ENCODE data around the gene REV3L.
"Not testable (repeated sequence)": the region's sequence is repeated elsewhere in the genome, so short reads cannot be mapped to it uniquely, and the experiment has no call there.

Gene REV3L

DNA sequence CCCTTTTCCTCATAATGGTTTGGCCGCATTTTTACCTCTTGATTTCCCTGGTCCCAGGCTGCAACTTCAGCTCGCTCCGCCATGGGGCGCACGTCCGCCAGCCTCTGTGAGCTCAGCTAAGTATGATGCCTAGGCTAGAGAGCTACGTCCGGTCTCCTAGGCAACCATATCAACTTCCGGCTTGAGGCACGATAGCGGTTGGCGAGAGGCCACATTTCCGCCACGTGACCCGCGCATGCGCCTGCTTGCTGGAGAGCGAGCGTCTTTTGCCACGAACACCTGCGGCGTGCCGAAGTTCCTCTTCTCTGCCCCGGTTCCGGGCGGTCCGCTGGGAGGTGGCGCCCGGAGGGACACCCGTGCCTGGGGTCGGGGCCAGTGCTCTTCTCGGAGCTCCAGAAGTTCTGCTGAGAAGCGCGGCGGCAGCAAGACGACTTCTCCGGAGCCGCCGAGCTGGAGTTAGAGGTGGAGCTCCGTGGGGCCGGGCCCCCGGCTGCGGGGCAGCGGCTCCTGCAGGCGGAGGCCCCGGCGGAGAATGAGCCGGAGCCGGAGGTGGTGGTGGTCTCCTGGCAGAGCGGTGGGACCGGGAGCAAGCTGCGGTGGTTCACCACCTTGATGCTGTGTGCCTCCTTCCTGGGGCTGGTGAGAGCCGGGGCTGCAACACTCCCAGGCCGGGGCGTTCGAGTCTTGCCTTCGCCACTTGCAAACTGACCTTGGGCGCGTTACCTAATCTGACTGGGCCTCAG, 223.8 kb downstream of the REV3L start:
- H3K4me1 ChIP-seq (ENCODE audit: control insufficient read depth, insufficient read depth, low read length, poor library complexity, severe bottlenecking), result peaks cover 3% of the 10 kb centered on the region
- H3K4me3 ChIP-seq (ENCODE audit: insufficient read depth, low read depth, low read length, poor library complexity, severe bottlenecking), result peak overlapping the region; percentile 54
- H3K36me3 ChIP-seq (ENCODE audit: control insufficient read depth, insufficient read depth, low read length), result no peaks in the 10 kb centered on the region
- H3K27me3 ChIP-seq (replicated peaks; ENCODE audit: control insufficient read depth, insufficient read depth, low read length, poor library complexity, severe bottlenecking), result no peaks in the 10 kb centered on the region
- DNase-seq, result peak; percentile 98 to 99 (median 98)
- no peaks in the 10 kb centered on the region for H3K9me3 ChIP-seq (ENCODE audit: control insufficient read depth, low read length)
- peak overlapping the region; percentile 84 for H3K27ac ChIP-seq (ENCODE audit: insufficient read depth, low read length, poor library complexity, severe bottlenecking)

- Histone ChIP-seq H3K27ac (ENCODE audit: insufficient read depth, low read length, poor library complexity, severe bottlenecking) (peak overlapping the region; percentile 84), H3K36me3 (ENCODE audit: control insufficient read depth, insufficient read depth, low read length) (no peaks in the 10 kb centered on the region), H3K4me3 (ENCODE audit: insufficient read depth, low read depth, low read length, poor library complexity, severe bottlenecking) (peak overlapping the region; percentile 29), H3K4me1 (ENCODE audit: control insufficient read depth, insufficient read depth, low read length, poor library complexity, severe bottlenecking) (peaks cover 3% of the 10 kb centered on the region), H3K9me3 (ENCODE audit: control insufficient read depth, low read length) (no peaks in the 10 kb centered on the region), H3K27me3 (replicated peaks; ENCODE audit: control insufficient read depth, insufficient read depth, low read length, poor library complexity, severe bottlenecking) (no peaks in the 10 kb centered on the region)
- DNase-seq, result no peak
Measured at GRCh38 chr6:111258615-111259088, 224.4 kb downstream of the REV3L start.

- H3K27ac ChIP-seq (ENCODE audit: insufficient read depth, low read length, poor library complexity, severe bottlenecking), result no peak overlapping the region
- peaks cover 3% of the 10 kb centered on the region for H3K4me1 ChIP-seq (ENCODE audit: control insufficient read depth, insufficient read depth, low read length, poor library complexity, severe bottlenecking)
- no peaks in the 10 kb centered on the region for H3K27me3 ChIP-seq (replicated peaks; ENCODE audit: control insufficient read depth, insufficient read depth, low read length, poor library complexity, severe bottlenecking)
- no peak overlapping the region for H3K4me3 ChIP-seq (ENCODE audit: insufficient read depth, low read depth, low read length, poor library complexity, severe bottlenecking)
- no peaks in the 10 kb centered on the region for H3K9me3 ChIP-seq (ENCODE audit: control insufficient read depth, low read length)
- H3K36me3 ChIP-seq (ENCODE audit: control insufficient read depth, insufficient read depth, low read length), result no peaks in the 10 kb centered on the region
- no peak for DNase-seq
Measured at GRCh38 chr6:111258010-111258409, 225.0 kb downstream of the REV3L start.

DNA sequence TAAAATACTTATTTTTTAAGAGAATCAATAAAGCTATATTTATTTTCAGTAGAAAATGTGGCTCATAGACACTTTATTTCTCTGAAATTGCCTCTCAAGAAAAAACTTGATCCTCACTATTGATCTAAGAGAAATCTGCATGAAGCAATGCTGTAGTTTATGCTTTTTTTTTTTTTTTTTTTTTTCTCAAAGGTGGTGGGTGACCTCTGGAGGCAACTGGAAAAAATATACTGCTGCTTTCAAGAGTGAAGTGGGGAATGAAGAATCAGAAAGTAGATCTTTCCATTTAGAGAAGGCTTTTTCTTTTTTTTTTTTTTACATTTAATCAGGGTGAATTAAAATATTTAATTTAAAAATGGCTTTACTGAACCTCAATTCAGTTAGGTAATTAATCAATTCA, 226.4 kb downstream of the REV3L start:
- no peaks in the 10 kb centered on the region for H3K36me3 ChIP-seq (ENCODE audit: control insufficient read depth, insufficient read depth, low read length)
- H3K9me3 ChIP-seq (ENCODE audit: control insufficient read depth, low read length), result no peaks in the 10 kb centered on the region
- DNase-seq, result no peak
- H3K27ac ChIP-seq (ENCODE audit: insufficient read depth, low read length, poor library complexity, severe bottlenecking), result no peak overlapping the region
- H3K27me3 ChIP-seq (replicated peaks; ENCODE audit: control insufficient read depth, insufficient read depth, low read length, poor library complexity, severe bottlenecking), result no peaks in the 10 kb centered on the region
- H3K4me3 ChIP-seq (ENCODE audit: insufficient read depth, low read depth, low read length, poor library complexity, severe bottlenecking), result no peak overlapping the region
- H3K4me1 ChIP-seq (ENCODE audit: control insufficient read depth, insufficient read depth, low read length, poor library complexity, severe bottlenecking), result peaks cover 3% of the 10 kb centered on the region

- not testable (repeated sequence) for H3K4me1 ChIP-seq (ENCODE audit: control insufficient read depth, insufficient read depth, low read length, poor library complexity, severe bottlenecking); H3K9me3 ChIP-seq (ENCODE audit: control insufficient read depth, low read length); H3K4me3 ChIP-seq (ENCODE audit: insufficient read depth, low read depth, low read length, poor library complexity, severe bottlenecking); H3K27ac ChIP-seq (ENCODE audit: insufficient read depth, low read length, poor library complexity, severe bottlenecking); DNase-seq; H3K27me3 ChIP-seq (replicated peaks; ENCODE audit: control insufficient read depth, insufficient read depth, low read length, poor library complexity, severe bottlenecking); H3K36me3 ChIP-seq (ENCODE audit: control insufficient read depth, insufficient read depth, low read length)
Measured at GRCh38 chr6:111255838-111256237, 227.2 kb downstream of the REV3L start.

DNA sequence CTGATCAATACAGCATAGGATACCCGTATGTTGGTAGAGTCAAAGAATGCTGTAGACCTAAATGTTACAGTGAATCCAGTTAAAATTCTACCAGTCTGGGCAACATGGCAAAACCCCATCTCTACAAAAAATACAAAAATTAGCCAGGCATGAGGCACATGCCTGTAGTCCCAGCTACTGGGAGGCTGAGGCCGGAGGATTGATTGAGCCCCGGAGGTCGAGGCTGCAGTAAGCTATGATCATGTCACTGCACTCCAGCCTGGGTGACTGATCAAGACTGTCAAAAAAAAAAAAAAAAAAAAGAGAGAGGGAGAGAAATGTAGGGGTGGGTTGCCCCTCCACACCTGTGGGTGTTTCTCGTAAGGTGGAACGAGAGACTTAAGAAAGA, 228.2 kb downstream of the REV3L start:
- Histone ChIP-seq H3K27me3 (replicated peaks; ENCODE audit: control insufficient read depth, insufficient read depth, low read length, poor library complexity, severe bottlenecking) (no peaks in the 10 kb centered on the region), H3K36me3 (ENCODE audit: control insufficient read depth, insufficient read depth, low read length) (no peaks in the 10 kb centered on the region), H3K9me3 (ENCODE audit: control insufficient read depth, low read length) (no peaks in the 10 kb centered on the region), H3K4me1 (ENCODE audit: control insufficient read depth, insufficient read depth, low read length, poor library complexity, severe bottlenecking) (no peaks in the 10 kb centered on the region), H3K27ac (ENCODE audit: insufficient read depth, low read length, poor library complexity, severe bottlenecking) (no peak overlapping the region), H3K4me3 (ENCODE audit: insufficient read depth, low read depth, low read length, poor library complexity, severe bottlenecking) (no peak overlapping the region)
- DNase-seq, result no peak

DNA sequence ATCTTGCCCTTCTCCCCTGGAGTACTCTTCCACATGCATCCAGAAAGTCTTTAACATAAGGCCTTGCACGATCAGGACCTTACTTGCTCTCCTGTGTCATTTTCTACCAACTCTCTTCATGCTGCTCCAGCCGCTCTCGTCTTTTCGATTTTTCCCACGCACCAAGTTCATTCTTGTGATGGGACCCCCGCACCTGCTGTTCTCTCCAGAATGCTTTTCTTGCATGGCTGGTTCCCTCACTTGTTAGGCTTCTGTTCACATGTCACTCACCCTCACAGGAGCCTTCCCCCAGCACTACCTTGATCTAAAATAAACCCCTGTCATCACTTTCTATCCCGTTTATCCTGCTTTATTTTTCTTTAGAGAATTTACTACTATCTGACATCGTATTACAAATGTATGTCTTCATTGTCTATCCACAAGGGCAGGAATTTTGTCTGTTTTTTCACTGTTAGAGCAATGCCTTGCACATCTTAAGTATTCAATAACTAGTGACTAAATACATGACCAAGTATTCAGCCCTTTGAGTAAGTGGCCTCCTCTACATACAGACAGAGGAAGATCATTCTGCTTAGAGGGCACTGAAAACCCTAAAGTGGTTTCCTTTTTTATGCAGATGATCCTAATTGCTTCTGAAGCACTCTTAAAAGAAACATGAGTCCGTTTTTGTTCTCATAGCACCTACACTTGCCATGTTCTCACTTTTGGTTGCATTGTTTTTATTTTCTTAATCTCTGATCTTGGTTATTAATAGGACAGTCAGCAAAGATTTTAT, 228.8 kb downstream of the REV3L start:
- Histone ChIP-seq H3K4me3 (ENCODE audit: insufficient read depth, low read depth, low read length, poor library complexity, severe bottlenecking) (no peak overlapping the region), H3K36me3 (ENCODE audit: control insufficient read depth, insufficient read depth, low read length) (no peaks in the 10 kb centered on the region), H3K4me1 (ENCODE audit: control insufficient read depth, insufficient read depth, low read length, poor library complexity, severe bottlenecking) (no peaks in the 10 kb centered on the region), H3K27me3 (replicated peaks; ENCODE audit: control insufficient read depth, insufficient read depth, low read length, poor library complexity, severe bottlenecking) (no peaks in the 10 kb centered on the region), H3K9me3 (ENCODE audit: control insufficient read depth, low read length) (no peaks in the 10 kb centered on the region), H3K27ac (ENCODE audit: insufficient read depth, low read length, poor library complexity, severe bottlenecking) (no peak overlapping the region)
- no peak for DNase-seq

- no peak for DNase-seq
- Histone ChIP-seq H3K27ac (ENCODE audit: insufficient read depth, low read length, poor library complexity, severe bottlenecking) (no peak overlapping the region), H3K4me1 (ENCODE audit: control insufficient read depth, insufficient read depth, low read length, poor library complexity, severe bottlenecking) (no peaks in the 10 kb centered on the region), H3K36me3 (ENCODE audit: control insufficient read depth, insufficient read depth, low read length) (no peaks in the 10 kb centered on the region), H3K4me3 (ENCODE audit: insufficient read depth, low read depth, low read length, poor library complexity, severe bottlenecking) (no peak overlapping the region), H3K9me3 (ENCODE audit: control insufficient read depth, low read length) (no peaks in the 10 kb centered on the region), H3K27me3 (replicated peaks; ENCODE audit: control insufficient read depth, insufficient read depth, low read length, poor library complexity, severe bottlenecking) (no peaks in the 10 kb centered on the region)
Measured at GRCh38 chr6:111252726-111253125, 230.3 kb downstream of the REV3L start.

- Histone ChIP-seq H3K36me3 (ENCODE audit: control insufficient read depth, insufficient read depth, low read length) (no peaks in the 10 kb centered on the region), H3K9me3 (ENCODE audit: control insufficient read depth, low read length) (no peaks in the 10 kb centered on the region), H3K27ac (ENCODE audit: insufficient read depth, low read length, poor library complexity, severe bottlenecking) (no peak overlapping the region), H3K27me3 (replicated peaks; ENCODE audit: control insufficient read depth, insufficient read depth, low read length, poor library complexity, severe bottlenecking) (no peaks in the 10 kb centered on the region), H3K4me1 (ENCODE audit: control insufficient read depth, insufficient read depth, low read length, poor library complexity, severe bottlenecking) (no peaks in the 10 kb centered on the region), H3K4me3 (ENCODE audit: insufficient read depth, low read depth, low read length, poor library complexity, severe bottlenecking) (no peak overlapping the region)
- DNase-seq, result no peak
Measured at GRCh38 chr6:111250791-111251354, 232.1 kb downstream of the REV3L start.
